Smooth muscle cell (in vitro differentiated cells): ENCODE data around the gene ZNF789. TPM values are rescaled to one million over a fixed set of nuclear protein-coding genes. Genes with fewer than 3 reads are reported as not detected.
"Not testable (repeated sequence)": the region's sequence is repeated elsewhere in the genome, so short reads cannot be mapped to it uniquely, and the experiment has no call there.

Source experiments
- DNase-seq: peaks from one replicate; lab custom pipeline; 2025; ENCODE audit not compliant: unreplicated experiment; lab: John Stamatoyannopoulos, UW
- H2AFZ ChIP-seq: fragments of 200-600 bp; sonication (generic); 2 replicates; pipeline ENCODE4 v1.6.0; 2016; ENCODE audit warnings: antibody characterized with exemption, low read depth, mild to moderate bottlenecking
- H3F3A ChIP-seq: fragments of 200-600 bp; sonication (generic); 2 replicates; pipeline ENCODE4 v1.6.0; 2017; ENCODE audit warnings: antibody characterized with exemption, low read depth
- H3K27ac ChIP-seq: fragments of 200-600 bp; sonication (generic); 2 replicates; pipeline ENCODE4 v1.5.1; 2016; ENCODE audit warnings: low read depth, mild to moderate bottlenecking
- H3K27me3 ChIP-seq: fragments of 200-600 bp; sonication (generic); 2 replicates; pipeline ENCODE4 v1.6.1; 2016; ENCODE audit warnings: low read depth, mild to moderate bottlenecking
- H3K36me3 ChIP-seq: fragments of 200-600 bp; sonication (generic); 2 replicates; pipeline ENCODE4 v1.5.1; 2016; ENCODE audit warnings: low read depth
- H3K4me1 ChIP-seq: fragments of 200-600 bp; sonication (generic); 2 replicates; pipeline ENCODE4 v1.5.1; 2016; ENCODE audit warnings: low read depth
- H3K4me2 ChIP-seq: fragments of 200-600 bp; sonication (generic); 2 replicates; pipeline ENCODE4 v1.6.0; 2016; ENCODE audit warnings: mild to moderate bottlenecking
- H3K4me3 ChIP-seq: fragments of 200-600 bp; sonication (generic); 2 replicates; pipeline ENCODE4 v1.5.1; 2016; ENCODE audit warnings: mild to moderate bottlenecking
- H3K79me2 ChIP-seq: fragments of 200-600 bp; sonication (generic); 2 replicates; pipeline ENCODE4 v1.6.0; 2016; ENCODE audit warnings: low read depth, mild to moderate bottlenecking
- H3K9ac ChIP-seq: fragments of 200-600 bp; sonication (generic); 2 replicates; pipeline ENCODE4 v1.6.0; 2016; ENCODE audit warnings: low read depth
- H3K9me3 ChIP-seq: fragments of 200-600 bp; sonication (generic); replicated peaks from 2 replicates; pipeline ENCODE4 v1.5.1; 2016; ENCODE audit warnings: low read depth
- H4K20me1 ChIP-seq: fragments of 200-600 bp; sonication (generic); 2 replicates; pipeline ENCODE4 v1.6.0; 2016; ENCODE audit warnings: low read depth
- CTCF ChIP-seq: fragments of 200-600 bp; sonication (generic); IDR thresholded peaks from 2 replicates; pipeline ENCODE4 v1.5.1; 2017; ENCODE audit warnings: borderline replicate concordance, mild to moderate bottlenecking, antibody characterized with exemption; ENCODE audit not compliant: insufficient read depth, poor library complexity, severe bottlenecking
- WGBS: methylation state at CpG from one replicate; pipeline ENCODE4 v1.1.7; 2016; ENCODE audit warnings: low lambda C conversion rate; 5-methylcytosine and 5-hydroxymethylcytosine counted together
- polyA plus RNA-seq: library from polyadenylated mRNA; unstranded; fragments of >200 nt; fragmentation: Nextera tagmentation; extraction: Ambion mirVana; gene quantifications from 2 replicates; pipeline ENCODE4 v1.2.1, GENCODE V29; 2016
- total RNA-seq: library from RNA; depleted of rRNA; stranded (reverse); fragments of >200 nt; gene quantifications from 2 replicates; pipeline ENCODE4 v1.2.3, GENCODE V29; 2014

The ZNF789 gene
- total and polyA plus RNA-seq, 2 experiments from 2014 or later = 2.2 to 2.5 TPM

DNA sequence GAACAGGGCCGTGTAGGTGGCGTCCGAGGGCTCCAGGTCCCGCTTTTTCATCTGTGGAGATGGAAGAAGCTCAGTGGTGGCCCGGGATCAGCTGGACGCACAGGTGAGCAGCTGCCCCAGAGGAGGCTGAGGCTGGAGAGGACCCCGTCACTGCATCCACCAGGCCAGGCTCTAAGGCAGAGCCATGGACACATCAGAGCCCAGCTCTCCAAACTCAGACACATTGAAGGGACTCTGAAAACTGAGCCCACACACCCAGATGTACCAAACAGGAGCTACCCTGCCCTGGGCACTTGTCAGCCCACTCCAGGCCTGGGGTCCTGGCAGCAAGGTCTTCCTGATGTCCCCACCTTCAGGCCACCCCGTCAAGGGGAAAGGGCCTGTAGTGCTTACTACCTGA is 42.9 kb upstream of the ZNF789 start:
- H3K4me3 ChIP-seq = no peak overlapping the region
- no peaks in the 10 kb centered on the region for H3K79me2 ChIP-seq
- WGBS = 98% methylated on average over 8 of the region's 8 CpGs
- H4K20me1 ChIP-seq = no peaks in the 10 kb centered on the region
- TF ChIP-seq CTCF = no peak
- no peaks in the 10 kb centered on the region for H3K9me3 ChIP-seq
- no peak for DNase-seq
- no peaks in the 10 kb centered on the region for H3F3A ChIP-seq
- no peaks in the 10 kb centered on the region for H3K27me3 ChIP-seq
- H3K4me1 ChIP-seq = no peaks in the 10 kb centered on the region
- peaks cover 3% of the 10 kb centered on the region for H3K36me3 ChIP-seq
- no peak overlapping the region for H2AFZ ChIP-seq
- H3K4me2 ChIP-seq = no peak overlapping the region
- H3K27ac ChIP-seq = no peak overlapping the region
- H3K9ac ChIP-seq = no peak overlapping the region

DNA sequence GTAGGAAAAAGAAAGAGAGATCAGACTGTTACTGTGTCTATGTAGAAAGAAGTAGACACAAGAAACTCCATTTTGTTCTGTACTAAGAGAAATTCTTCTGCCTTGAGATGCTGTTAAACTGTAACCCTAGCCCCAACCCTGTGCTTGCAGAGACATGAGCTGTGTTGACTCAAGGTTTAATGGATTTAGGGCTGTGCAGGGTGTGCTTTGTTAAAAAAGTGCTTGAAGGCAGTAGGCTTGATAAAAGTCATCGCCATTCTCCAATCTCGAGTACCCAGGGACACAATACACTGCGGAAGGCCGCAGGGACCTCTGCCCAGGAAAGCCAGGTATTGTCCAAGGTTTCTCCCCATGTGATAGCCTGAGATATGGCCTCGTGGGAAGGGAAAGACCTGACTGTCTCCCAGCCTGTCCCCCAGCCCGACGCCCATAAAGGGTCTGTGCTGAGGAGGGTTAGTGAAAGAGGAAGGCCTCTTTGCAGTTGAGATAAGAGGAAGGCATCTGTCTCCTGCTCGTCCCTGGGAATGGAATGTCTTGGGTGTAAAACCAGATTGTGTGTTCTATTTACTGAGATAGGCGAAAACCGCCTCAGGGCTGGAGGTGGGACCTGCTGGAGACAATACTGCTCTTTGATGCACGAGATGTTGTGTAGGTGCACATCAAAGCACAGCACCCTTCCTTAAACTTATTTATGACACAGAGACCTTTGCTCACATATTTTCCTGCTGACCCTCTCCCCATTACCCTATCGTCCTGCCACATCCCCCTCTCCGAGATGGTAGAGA is 40.7 kb upstream of the ZNF789 start:
- not testable (repeated sequence) for H3K9me3 ChIP-seq

GRCh38 chr7:99433158-99433557 is 39.5 kb upstream of the ZNF789 start:
- Histone ChIP-seq H3F3A (no peaks in the 10 kb centered on the region), H3K4me3 (no peak overlapping the region), H4K20me1 (no peaks in the 10 kb centered on the region), H3K79me2 (peaks cover 20% of the 10 kb centered on the region), H3K4me2 (no peak overlapping the region), H3K9me3 (no peaks in the 10 kb centered on the region), H2AFZ (no peak overlapping the region), H3K27ac (no peak overlapping the region), H3K4me1 (peaks cover 5% of the 10 kb centered on the region), H3K36me3 (peaks cover 3% of the 10 kb centered on the region), H3K27me3 (no peaks in the 10 kb centered on the region), H3K9ac (no peak overlapping the region)
- over 99% methylated on average over 9 of the region's 9 CpGs for WGBS
- DNase-seq = no peak
- TF ChIP-seq CTCF = no peak

More for the DNA sequence above, 40.7 kb upstream of the ZNF789 start:
- DNase-seq, H3K4me3 ChIP-seq, H3F3A ChIP-seq, H2AFZ ChIP-seq, H3K4me1 ChIP-seq, H4K20me1 ChIP-seq, H3K27me3 ChIP-seq, H3K9ac ChIP-seq, H3K79me2 ChIP-seq, H3K4me2 ChIP-seq, H3K27ac ChIP-seq, H3K36me3 ChIP-seq: not testable (repeated sequence)
- 44% methylated on average over 13 of the region's 13 CpGs for WGBS

- Histone ChIP-seq H4K20me1 (peaks cover 18% of the 10 kb centered on the region), H3K27me3 (no peaks in the 10 kb centered on the region), H3K4me3 (peak overlapping the region; percentile 84), H3K9ac (peak overlapping the region; percentile 85), H3K79me2 (peaks cover 46% of the 10 kb centered on the region), H2AFZ (peak overlapping the region; percentile 82), H3K4me1 (peaks cover 12% of the 10 kb centered on the region), H3K9me3 (no peaks in the 10 kb centered on the region), H3K27ac (peak overlapping the region; percentile 36), H3F3A (no peaks in the 10 kb centered on the region), H3K4me2 (peak overlapping the region; percentile 87), H3K36me3 (no peaks in the 10 kb centered on the region)
- whole genome bisulfite sequencing = 25% methylated on average over 14 of the region's 20 CpGs
- no peak for TF ChIP-seq CTCF
- no peak for DNase-seq
Measured at GRCh38 chr7:99437946-99438572, 34.6 kb upstream of the ZNF789 start.
